C4-2B (cell line): Measurements from ENCODE around the gene RPL13A.

Experiments
- H3K27ac ChIP-seq: fragments of 450-650 bp; 2 replicates; pipeline ENCODE4 v1.5.1; 2017
- ZFX ChIP-seq: fragments of 450-650 bp; IDR thresholded peaks from 2 replicates; pipeline ENCODE4 v1.6.1; 2017
- TF ChIP-seq, protein P1 (sequence below): fragments of 450-650 bp; conservative IDR thresholded peaks from 2 replicates; pipeline ENCODE4 v1.5.1; 2017; ENCODE audit warnings: mild to moderate bottlenecking

The RPL13A gene

GRCh38 chr19:49475191-49475917 lies 12.1 kb upstream of the RPL13A start:
- TF ChIP-seq, protein P1, sequence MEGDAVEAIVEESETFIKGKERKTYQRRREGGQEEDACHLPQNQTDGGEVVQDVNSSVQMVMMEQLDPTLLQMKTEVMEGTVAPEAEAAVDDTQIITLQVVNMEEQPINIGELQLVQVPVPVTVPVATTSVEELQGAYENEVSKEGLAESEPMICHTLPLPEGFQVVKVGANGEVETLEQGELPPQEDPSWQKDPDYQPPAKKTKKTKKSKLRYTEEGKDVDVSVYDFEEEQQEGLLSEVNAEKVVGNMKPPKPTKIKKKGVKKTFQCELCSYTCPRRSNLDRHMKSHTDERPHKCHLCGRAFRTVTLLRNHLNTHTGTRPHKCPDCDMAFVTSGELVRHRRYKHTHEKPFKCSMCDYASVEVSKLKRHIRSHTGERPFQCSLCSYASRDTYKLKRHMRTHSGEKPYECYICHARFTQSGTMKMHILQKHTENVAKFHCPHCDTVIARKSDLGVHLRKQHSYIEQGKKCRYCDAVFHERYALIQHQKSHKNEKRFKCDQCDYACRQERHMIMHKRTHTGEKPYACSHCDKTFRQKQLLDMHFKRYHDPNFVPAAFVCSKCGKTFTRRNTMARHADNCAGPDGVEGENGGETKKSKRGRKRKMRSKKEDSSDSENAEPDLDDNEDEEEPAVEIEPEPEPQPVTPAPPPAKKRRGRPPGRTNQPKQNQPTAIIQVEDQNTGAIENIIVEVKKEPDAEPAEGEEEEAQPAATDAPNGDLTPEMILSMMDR = no peak
- no peak for TF ChIP-seq ZFX
- no peak overlapping the region for H3K27ac ChIP-seq

DNA sequence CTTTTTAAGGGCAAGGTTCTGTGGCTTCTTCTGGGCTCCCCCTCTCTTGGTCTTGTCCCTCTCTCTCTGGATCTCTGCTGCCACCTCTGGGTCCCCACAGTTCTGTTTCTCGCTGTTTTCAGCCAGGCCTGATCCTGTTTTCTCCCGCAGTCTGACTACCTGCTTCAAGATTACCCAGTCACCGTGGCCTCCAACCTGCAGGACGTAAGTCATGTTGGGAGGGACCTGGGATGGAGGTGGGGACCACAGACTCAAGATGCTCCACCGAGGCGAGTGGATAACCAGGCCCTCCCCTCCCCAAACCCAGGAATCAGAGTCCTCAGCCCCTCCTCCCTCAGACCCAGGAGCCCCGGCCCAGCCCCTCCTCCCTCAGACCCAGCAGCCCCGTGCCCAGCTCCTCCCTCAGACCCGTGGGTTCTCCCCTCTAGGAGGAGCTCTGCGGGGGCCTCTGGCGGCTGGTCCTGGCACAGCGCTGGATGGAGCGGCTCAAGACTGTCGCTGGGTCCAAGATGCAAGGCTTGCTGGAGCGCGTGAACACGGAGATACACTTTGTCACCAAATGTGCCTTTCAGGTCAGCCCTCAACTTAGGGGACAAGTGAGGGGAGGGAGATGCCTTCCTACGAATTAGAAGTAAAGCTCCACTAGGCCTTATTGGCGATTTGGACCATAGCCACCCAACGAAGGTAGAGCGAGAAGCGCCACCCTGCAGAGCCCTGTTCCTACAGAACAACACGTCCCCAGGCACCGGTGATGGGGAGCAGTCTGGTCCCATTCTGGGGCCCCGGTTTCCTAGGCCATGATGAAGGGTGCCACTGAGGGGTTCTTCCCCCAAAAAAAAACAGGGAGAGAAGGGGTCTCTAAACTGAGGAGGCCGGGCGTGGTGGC lies 11.2 kb upstream of the RPL13A start:
- H3K27ac ChIP-seq = no peak overlapping the region
- no peak for TF ChIP-seq ZFX
- TF ChIP-seq, protein P1 = no peak; the same call in 1 of the 2 replicates

DNA sequence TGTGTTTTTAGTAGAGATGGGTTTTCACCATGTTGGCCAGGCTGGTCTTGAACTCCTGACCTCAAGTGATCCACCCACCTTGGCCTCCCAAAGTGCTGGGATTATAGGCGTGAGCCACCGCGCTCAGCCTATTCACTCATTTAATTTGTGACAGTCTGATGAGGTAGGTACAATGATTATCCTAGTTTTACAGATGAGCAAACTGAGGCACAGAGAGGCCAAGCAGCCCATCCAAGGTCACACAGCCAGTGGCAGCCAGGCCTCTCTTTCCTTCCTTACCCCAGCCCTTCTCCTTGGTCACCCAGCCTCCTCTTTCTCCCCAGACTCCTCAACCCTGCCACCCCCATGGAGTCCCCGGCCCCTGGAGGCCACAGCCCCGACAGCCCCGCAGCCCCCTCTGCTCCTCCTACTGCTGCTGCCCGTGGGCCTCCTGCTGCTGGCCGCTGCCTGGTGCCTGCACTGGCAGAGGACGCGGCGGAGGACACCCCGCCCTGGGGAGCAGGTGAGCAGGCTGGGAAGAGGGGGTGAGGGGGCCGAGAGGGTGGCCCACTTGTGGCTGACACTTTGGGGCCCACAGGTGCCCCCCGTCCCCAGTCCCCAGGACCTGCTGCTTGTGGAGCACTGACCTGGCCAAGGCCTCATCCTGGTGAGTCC lies 7.3 kb upstream of the RPL13A start:
- H3K27ac ChIP-seq = no peak overlapping the region
- no peak for TF ChIP-seq ZFX
- TF ChIP-seq, protein P1 = no peak

DNA sequence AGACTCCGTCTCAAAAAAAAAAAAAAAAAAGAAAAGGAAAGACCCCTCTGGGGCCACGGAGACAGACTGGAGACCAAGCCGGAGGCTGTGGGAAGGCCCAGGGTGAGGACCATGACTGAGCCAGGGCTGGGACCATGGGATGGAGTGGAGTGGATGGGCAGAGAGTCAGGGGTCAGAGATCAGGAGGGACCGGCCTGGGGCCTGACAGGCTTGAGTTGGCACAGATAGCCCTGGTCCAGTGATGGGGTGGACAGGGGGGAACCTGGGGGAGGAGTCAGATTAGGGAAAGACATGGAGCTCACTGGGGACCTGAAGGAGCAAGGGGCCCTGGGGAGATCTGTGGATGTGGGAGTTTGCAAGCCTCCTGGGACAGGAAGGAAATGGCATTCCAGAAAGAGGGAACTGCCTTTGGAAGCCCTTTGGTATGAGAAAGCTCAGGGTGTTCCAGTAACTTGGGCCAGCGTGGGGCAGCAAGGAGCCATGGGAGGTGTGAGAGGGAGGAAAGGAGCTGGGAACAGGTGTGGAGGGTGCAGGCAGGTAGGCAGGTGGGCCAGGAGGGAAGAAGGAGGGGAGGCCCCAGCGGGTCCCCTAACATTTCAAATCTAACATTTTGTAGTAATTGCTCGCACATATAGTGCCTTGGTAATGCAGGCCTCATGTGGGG lies 6.3 kb upstream of the RPL13A start:
- no peak for TF ChIP-seq ZFX
- TF ChIP-seq, protein P1 = no peak
- H3K27ac ChIP-seq = no peak overlapping the region

DNA sequence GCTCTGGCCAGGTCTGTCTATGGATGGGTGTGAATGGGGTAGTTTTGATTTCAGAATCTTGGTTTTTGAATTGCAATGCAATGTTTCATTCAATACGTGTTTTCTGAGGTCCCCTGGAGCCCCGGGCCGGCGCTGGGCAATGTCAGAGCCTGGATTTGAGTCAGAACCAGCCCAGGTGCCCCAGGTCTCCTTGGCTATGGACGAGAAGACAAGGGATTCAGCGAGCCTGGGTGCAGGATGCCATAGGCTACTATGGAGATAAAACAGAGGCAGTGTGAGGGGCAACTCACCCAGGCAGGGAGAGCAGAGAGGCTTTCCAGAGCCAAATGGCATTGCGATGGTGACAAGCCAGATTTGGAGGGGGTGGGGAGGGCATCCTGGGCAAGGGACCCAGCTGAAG lies 1.2 kb upstream of the RPL13A start:
- no peak overlapping the region; the same call in 1 of the 2 replicates for H3K27ac ChIP-seq
- TF ChIP-seq ZFX = no peak
- TF ChIP-seq, protein P1 = no peak

- peak overlapping the region; percentile 97 for H3K27ac ChIP-seq
- TF ChIP-seq, protein P1 = no peak
Observed at GRCh38 chr19:49486710-49487276, 615 bp upstream of the RPL13A start.
